Gastroesophageal sphincter (tissue), 4 donors: Measurements from ENCODE around the gene TRIM59. TPM values are rescaled to one million over a fixed set of nuclear protein-coding genes. Genes with fewer than 3 reads are reported as not detected.
A peak's percentile ranks its signal among the peaks of the same experiment; 100 is the strongest.

ENCODE experiments used
- ATAC-seq: fragments of 150-250 bp; one replicate; pipeline ENCODE4 v1.9.1; 2016; ENCODE audit warnings: mild to moderate bottlenecking, moderate library complexity
- H3K27ac ChIP-seq, 4 donors: fragments of 200-600 bp; sonication (generic) in 3 of 4; 1 replicate in 3 of 4; 2 replicates in 1 of 4; pipeline ENCODE4 v1.5.1; 2016 to 2019
- H3K27me3 ChIP-seq: fragments of 200-600 bp; sonication (generic); one replicate; pipeline ENCODE4 v1.5.1; 2019
- H3K36me3 ChIP-seq, 2 donors: fragments of 200-600 bp; sonication (generic); one replicate each; pipeline ENCODE4 v1.5.1; 2019; ENCODE audit warnings: control low read depth in 1 of 2
- H3K4me1 ChIP-seq, 3 donors: fragments of 200-600 bp; sonication (generic); 1 replicate in 2 of 3; 2 replicates in 1 of 3; pipeline ENCODE4 v1.5.1; 2016 to 2019; ENCODE audit warnings: control low read depth in 2 of 3
- H3K4me3 ChIP-seq, 2 donors: fragments of 200-600 bp; sonication (generic); one replicate each; pipeline ENCODE4 v1.5.1; 2019; ENCODE audit warnings: mild to moderate bottlenecking in 1 of 2, moderate library complexity in 1 of 2
- H3K9me3 ChIP-seq, 3 donors: fragments of 200-600 bp; sonication (generic); one replicate each; pipeline ENCODE4 v1.5.1; 2017 to 2019; ENCODE audit warnings: control low read depth in 2 of 3
- CTCF ChIP-seq, 4 experiments: fragments of 200-600 bp in 2 of 4; fragments of 450-650 bp in 2 of 4; sonication (generic) in 1 of 4; IDR thresholded peaks; one replicate each; pipeline ENCODE4 v1.5.1; 2017 to 2019; ENCODE audit warnings: antibody characterized with exemption in 4 of 4, mild to moderate bottlenecking in 2 of 4, moderate library complexity in 2 of 4
- EP300 ChIP-seq: sonication (generic); formaldehyde crosslinking; IDR thresholded peaks from one replicate; pipeline ENCODE4 v1.6.1; 2017; ENCODE audit warnings: antibody characterized with exemption, mild to moderate bottlenecking
- POLR2A ChIP-seq, 2 donors: fragments of 450-650 bp; IDR thresholded peaks; one replicate each; pipeline ENCODE4 v1.6.1; 2017; ENCODE audit warnings: antibody characterized with exemption in 2 of 2, mild to moderate bottlenecking in 2 of 2, moderate library complexity in 1 of 2
- POLR2AphosphoS5 ChIP-seq: sonication (generic); formaldehyde crosslinking; IDR thresholded peaks from one replicate; pipeline ENCODE4 v1.6.1; 2017; ENCODE audit warnings: antibody characterized with exemption
- WGBS, 2 donors: methylation state at CpG; one replicate each; pipeline ENCODE4 v1.1.5; 2018; ENCODE audit warnings: low coverage in 1 of 2; 5-methylcytosine and 5-hydroxymethylcytosine counted together
- total RNA-seq, 4 donors: library from RNA; depleted of rRNA; stranded (reverse); fragments of >200 nt; gene quantifications; one replicate each; pipeline ENCODE4 v1.1.0, GENCODE V29; 2016

TRIM59 gene
- total RNA-seq, 4 donors from 2014 or later = 2.2 to 3.2 (median 2.5) TPM

- Histone ChIP-seq H3K4me1 (peaks cover 6 to 43% (median 6%) of the 10 kb centered on the region in 3 donors), H3K4me3 (peak within 1 kb of the TSS; percentile 69 to 82), H3K27me3 (peaks cover 18% of the 10 kb centered on the region), H3K9me3 (no peaks in the 10 kb centered on the region), H3K27ac (peak within 1 kb of the TSS; percentile 74 to 90 (median 85)), H3K36me3 (no peaks in the 10 kb centered on the region)
- peak; percentile 98 for ATAC-seq
- WGBS, 2 donors = 0 to 1% methylated on average over 23 to 38 of the region's 63 CpGs
- TF ChIP-seq EP300 = no peak
- peak; percentile 80 for TF ChIP-seq POLR2AphosphoS5
- peak; percentile 25 to 66 for TF ChIP-seq POLR2A (IDR thresholded peaks at IDR 0.05)
- peak in 2 of 4 experiments; percentile 8 to 9 for TF ChIP-seq CTCF (IDR thresholded peaks at IDR 0.05)
Observed at GRCh38 chr3:160399125-160400029, 50.2 kb downstream of the TRIM59 start, which contains the start of the genes IFT80 and SMC4. Gene IFT80 (minus strand): TSS chr3:160399225. CDS start chr3:160384600, 14,625 bp downstream. Gene SMC4 (plus strand): TSS chr3:160399650. CDS start chr3:160400827, 1,177 bp downstream.

- 0% methylated on average over 4 to 9 of the region's 9 CpGs for WGBS, 2 donors
- Histone ChIP-seq H3K9me3 (no peaks in the 10 kb centered on the region), H3K4me1 (peaks cover 6 to 43% (median 6%) of the 10 kb centered on the region in 3 donors), H3K27me3 (peaks cover 18% of the 10 kb centered on the region), H3K27ac (peak overlapping the region; percentile 74 to 90 (median 85)), H3K4me3 (peak overlapping the region; percentile 69 to 82), H3K36me3 (no peaks in the 10 kb centered on the region)
- ATAC-seq = peak; percentile 20
- TF ChIP-seq CTCF (IDR thresholded peaks at IDR 0.05) = peak in 1 of 4 experiments; percentile 19
- TF ChIP-seq EP300 = no peak
- no peak for TF ChIP-seq POLR2A (IDR thresholded peaks at IDR 0.05)
Observed at GRCh38 chr3:160398820-160399124, 50.8 kb downstream of the TRIM59 start.

GRCh38 chr3:160395297-160395696 is 54.3 kb downstream of the TRIM59 start:
- ATAC-seq = no peak
- Histone ChIP-seq H3K4me3 (no peak overlapping the region), H3K4me1 (peaks cover 0 to 16% (median 6%) of the 10 kb centered on the region in 3 donors), H3K27me3 (no peaks in the 10 kb centered on the region), H3K9me3 (no peaks in the 10 kb centered on the region), H3K27ac (no peak overlapping the region), H3K36me3 (no peaks in the 10 kb centered on the region)
- TF ChIP-seq EP300 = no peak
- no peak for TF ChIP-seq POLR2A (IDR thresholded peaks at IDR 0.05)
- no peak for TF ChIP-seq POLR2AphosphoS5
- no peak for TF ChIP-seq CTCF (IDR thresholded peaks at IDR 0.05)

GRCh38 chr3:160394009-160394392 is 55.6 kb downstream of the TRIM59 start:
- no peak for ATAC-seq
- no peak for TF ChIP-seq POLR2AphosphoS5
- no peak for TF ChIP-seq CTCF (IDR thresholded peaks at IDR 0.05)
- peaks cover 0 to 11% (median 6%) of the 10 kb centered on the region in 3 donors for H3K4me1 ChIP-seq
- WGBS, 2 donors = 89 to 90% methylated on average over 2 to 3 of the region's 3 CpGs
- H3K27ac ChIP-seq = no peak overlapping the region
- no peaks in the 10 kb centered on the region for H3K27me3 ChIP-seq
- no peaks in the 10 kb centered on the region for H3K36me3 ChIP-seq
- no peaks in the 10 kb centered on the region for H3K9me3 ChIP-seq
- H3K4me3 ChIP-seq = no peak overlapping the region
